OCI-LY7 (cell line): Measurements from ENCODE around the gene UBN1.

Source experiments
- EZH2phosphoT487 ChIP-seq: fragments of 200-600 bp; sonication (generic); IDR thresholded peaks from 2 replicates; pipeline ENCODE4 v1.6.1; 2018; ENCODE audit warnings: low read depth, borderline replicate concordance, mild to moderate bottlenecking, mixed run types, antibody characterized with exemption, low read length, moderate library complexity, mixed read lengths
- TF ChIP-seq, protein P1 (sequence below): fragments of 200-600 bp; sonication (generic); conservative IDR thresholded peaks from 2 replicates; pipeline ENCODE4 v1.5.1; 2014; ENCODE audit warnings: mild to moderate bottlenecking, antibody characterized with exemption, low read length, moderate library complexity, mixed read lengths

DNA sequence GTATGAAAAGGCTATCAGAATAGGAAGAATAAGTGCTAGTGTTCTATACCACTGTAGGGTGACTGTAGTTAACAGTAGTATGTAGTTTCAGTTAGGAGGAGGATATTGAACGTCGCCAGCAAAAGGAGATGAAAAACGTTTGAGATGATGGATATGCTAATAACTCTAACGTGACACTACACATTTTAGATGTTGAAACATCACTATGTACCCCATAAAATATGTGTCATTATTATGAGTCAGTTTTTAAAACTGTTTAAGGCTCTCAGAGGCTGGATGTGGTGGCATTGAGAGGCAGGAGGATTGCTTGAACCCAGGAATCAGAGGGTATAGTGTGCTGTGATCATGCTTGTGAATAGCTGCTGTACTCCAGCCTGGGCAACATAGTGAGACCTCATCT is 31.8 kb downstream of the UBN1 start:
- TF ChIP-seq, protein P1, sequence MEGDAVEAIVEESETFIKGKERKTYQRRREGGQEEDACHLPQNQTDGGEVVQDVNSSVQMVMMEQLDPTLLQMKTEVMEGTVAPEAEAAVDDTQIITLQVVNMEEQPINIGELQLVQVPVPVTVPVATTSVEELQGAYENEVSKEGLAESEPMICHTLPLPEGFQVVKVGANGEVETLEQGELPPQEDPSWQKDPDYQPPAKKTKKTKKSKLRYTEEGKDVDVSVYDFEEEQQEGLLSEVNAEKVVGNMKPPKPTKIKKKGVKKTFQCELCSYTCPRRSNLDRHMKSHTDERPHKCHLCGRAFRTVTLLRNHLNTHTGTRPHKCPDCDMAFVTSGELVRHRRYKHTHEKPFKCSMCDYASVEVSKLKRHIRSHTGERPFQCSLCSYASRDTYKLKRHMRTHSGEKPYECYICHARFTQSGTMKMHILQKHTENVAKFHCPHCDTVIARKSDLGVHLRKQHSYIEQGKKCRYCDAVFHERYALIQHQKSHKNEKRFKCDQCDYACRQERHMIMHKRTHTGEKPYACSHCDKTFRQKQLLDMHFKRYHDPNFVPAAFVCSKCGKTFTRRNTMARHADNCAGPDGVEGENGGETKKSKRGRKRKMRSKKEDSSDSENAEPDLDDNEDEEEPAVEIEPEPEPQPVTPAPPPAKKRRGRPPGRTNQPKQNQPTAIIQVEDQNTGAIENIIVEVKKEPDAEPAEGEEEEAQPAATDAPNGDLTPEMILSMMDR: no peak
- no peak for TF ChIP-seq EZH2phosphoT487
